Gastrocnemius medialis (tissue), 4 donors: Measurements from ENCODE around the gene CYP4B1. TPM values are rescaled to one million over a fixed set of nuclear protein-coding genes. Genes with fewer than 3 reads are reported as not detected.

Experiments used
- ATAC-seq, 2 donors: fragments of 150-250 bp; one replicate each; pipeline ENCODE4 v1.9.1; 2016
- DNase-seq, 2 donors: peaks; one replicate each; pipeline ENCODE4 v3.0.0-alpha.2; 2019
- H3K27ac ChIP-seq, 4 donors: fragments of 200-600 bp; sonication (generic); 1 replicate in 1 of 4; 2 replicates in 3 of 4; pipeline ENCODE4 v1.5.1; 2016 to 2018; ENCODE audit warnings: mild to moderate bottlenecking in 2 of 4, moderate library complexity in 1 of 4
- H3K27me3 ChIP-seq, 3 donors: fragments of 200-600 bp; sonication (generic) in 2 of 3; 1 replicate in 1 of 3; 2 replicates in 2 of 3; pipeline versions ENCODE4 v1.5.1 to v1.6.0; 2016 to 2019; ENCODE audit warnings: mild to moderate bottlenecking in 1 of 3, moderate library complexity in 1 of 3
- H3K36me3 ChIP-seq, 2 donors: fragments of 200-600 bp; sonication (generic) in 1 of 2; one replicate each; pipeline ENCODE4 v1.5.1; 2017 to 2018
- H3K4me1 ChIP-seq, 2 donors: fragments of 200-600 bp; sonication (generic) in 1 of 2; one replicate each; pipeline ENCODE4 v1.5.1; 2016 to 2017; ENCODE audit warnings: mild to moderate bottlenecking in 2 of 2
- H3K4me3 ChIP-seq, 4 donors: fragments of 200-600 bp; sonication (generic) in 3 of 4; 1 replicate in 1 of 4; 2 replicates in 3 of 4; pipeline ENCODE4 v1.5.1; 2016 to 2019; ENCODE audit warnings: mild to moderate bottlenecking in 2 of 4
- H3K9me3 ChIP-seq, 3 donors: fragments of 200-600 bp; sonication (generic) in 2 of 3; 1 replicate in 1 of 3; 2 replicates in 2 of 3; pipeline ENCODE4 v1.5.1; 2016 to 2019
- CTCF ChIP-seq, 5 experiments: fragments of 450-650 bp in 3 of 5; fragments of 200-600 bp in 2 of 5; sonication (generic) in 2 of 5; IDR thresholded peaks in 4 of 5; conservative IDR thresholded peaks in 1 of 5; 1 replicate in 4 of 5; 2 replicates in 1 of 5; pipeline ENCODE4 v1.5.1; 2016 to 2019; ENCODE audit warnings: antibody characterized with exemption in 5 of 5, mild to moderate bottlenecking in 3 of 5, moderate library complexity in 3 of 5
- POLR2A ChIP-seq, 2 donors: fragments of 450-650 bp; IDR thresholded peaks; one replicate each; pipeline ENCODE4 v1.6.1; 2017; ENCODE audit warnings: antibody characterized with exemption in 2 of 2, mild to moderate bottlenecking in 2 of 2, moderate library complexity in 2 of 2
- in situ Hi-C, 4 donors: fragments of 200-750 bp; cut with MboI; loops; one replicate each; pipeline versions ENCODE4 v1.15.0 to v1.8.0; 2017; ENCODE audit warnings: low sequenced_read_pairs in 4 of 4
- intact Hi-C: fragments of 100-400 bp; cut with DNase I; formaldehyde crosslinking; loops from one replicate; pipeline ENCODE4 v1.15.1; 2023; ENCODE audit warnings: low total_unique reads
- total RNA-seq, 4 donors: library from RNA; depleted of rRNA; stranded (reverse); fragments of >200 nt; gene quantifications; one replicate each; pipeline versions ENCODE4 v1.1.0 to v1.2.3, GENCODE V29; 2016

CYP4B1 gene
- total RNA-seq, 4 donors from 2014 or later, result 57.3 to 97.4 (median 70.0) TPM

- Histone ChIP-seq H3K4me1 (peaks cover 0 to 5% of the 10 kb centered on the region in 2 donors), H3K27ac (no peak overlapping the region), H3K36me3 (no peaks in the 10 kb centered on the region), H3K27me3 (no peaks in the 10 kb centered on the region), H3K4me3 (no peak overlapping the region), H3K9me3 (no peaks in the 10 kb centered on the region)
- no peak for DNase-seq
- in situ Hi-C loops, result no loop called here
- no peak for ATAC-seq
- intact Hi-C loops, result no loop called here
- TF ChIP-seq POLR2A (IDR thresholded peaks at IDR 0.05) (no peak), CTCF (IDR thresholded peaks at IDR 0.05 in 4 of 5, conservative IDR thresholded peaks at IDR 0.05 in 1 of 5) (no peak)
Measured at GRCh38 chr1:46755121-46755520, 43.7 kb upstream of the CYP4B1 start.

DNA sequence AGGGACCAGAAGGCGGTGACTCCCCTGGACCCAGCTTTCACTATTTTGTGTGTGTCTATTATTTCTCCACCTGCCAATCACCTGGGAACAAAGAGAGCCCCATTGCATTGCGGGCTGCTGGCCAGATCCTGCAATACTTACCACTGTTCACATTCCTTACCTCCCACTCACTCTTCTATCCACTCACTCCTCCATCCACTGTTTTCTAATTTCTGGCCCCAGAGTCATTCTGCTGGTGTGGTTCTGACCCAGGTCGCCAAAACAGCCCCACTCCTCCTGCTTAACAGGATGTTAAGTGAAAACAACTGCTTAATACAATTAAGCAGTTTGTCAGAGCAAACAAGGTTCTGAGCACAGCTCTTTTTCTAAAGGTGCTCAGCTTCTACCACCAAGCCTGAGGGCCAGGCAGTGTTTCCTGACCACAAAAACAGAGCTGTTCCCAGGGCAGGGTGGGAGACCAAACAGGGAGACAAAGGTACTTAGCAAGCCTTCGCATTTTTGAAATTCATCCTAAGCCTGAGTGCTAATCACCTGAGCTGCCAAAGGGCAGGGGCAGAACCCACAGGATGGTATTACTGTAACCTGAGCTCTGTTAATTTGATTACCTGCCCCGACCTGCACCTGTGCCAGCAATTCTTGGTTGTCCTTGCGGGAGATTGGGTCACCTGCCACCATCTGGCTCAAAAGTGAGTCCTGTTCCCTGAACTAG lies 41.4 kb upstream of the CYP4B1 start:
- no peak for DNase-seq
- intact Hi-C loops (no loop called here), in situ Hi-C loops (no loop called here)
- Histone ChIP-seq H3K27me3 (no peaks in the 10 kb centered on the region), H3K4me3 (no peak overlapping the region), H3K27ac (no peak overlapping the region), H3K36me3 (no peaks in the 10 kb centered on the region), H3K4me1 (no peaks in the 10 kb centered on the region), H3K9me3 (no peaks in the 10 kb centered on the region)
- no peak for ATAC-seq
- TF ChIP-seq CTCF (IDR thresholded peaks at IDR 0.05 in 4 of 5, conservative IDR thresholded peaks at IDR 0.05 in 1 of 5) (no peak), POLR2A (IDR thresholded peaks at IDR 0.05) (no peak)

DNA sequence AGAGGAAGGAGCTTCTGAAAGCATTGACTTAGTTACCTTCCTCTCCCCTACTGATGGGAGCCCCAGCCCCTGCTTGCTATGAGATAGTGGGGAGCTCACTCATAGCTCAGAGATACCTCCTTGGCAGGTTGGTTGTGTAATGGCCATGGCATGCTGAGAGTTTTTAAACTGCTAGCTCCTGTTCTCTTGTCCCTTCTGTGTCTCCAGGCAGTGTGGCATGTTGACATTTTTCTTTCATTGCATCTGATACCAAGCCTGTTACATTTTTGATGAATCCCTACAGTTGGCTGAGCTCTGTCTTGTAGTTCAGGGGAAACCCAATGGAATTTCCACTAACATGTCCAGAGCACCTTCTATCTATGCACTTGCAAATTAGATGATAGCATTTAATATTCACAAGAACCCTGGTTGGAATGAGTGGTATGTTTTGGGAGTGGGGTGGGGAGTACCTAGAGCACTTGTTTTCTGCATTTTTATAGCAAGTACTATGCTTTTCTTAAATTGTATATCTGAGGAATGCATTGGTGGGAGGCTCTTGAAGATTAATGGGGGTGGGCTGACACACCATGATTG lies 40.8 kb upstream of the CYP4B1 start:
- Histone ChIP-seq H3K27me3 (no peaks in the 10 kb centered on the region), H3K9me3 (no peaks in the 10 kb centered on the region), H3K27ac (no peak overlapping the region), H3K4me3 (no peak overlapping the region), H3K36me3 (no peaks in the 10 kb centered on the region), H3K4me1 (no peaks in the 10 kb centered on the region)
- DNase-seq (no peak), ATAC-seq (no peak)
- intact Hi-C loops (no loop called here), in situ Hi-C loops (no loop called here)
- TF ChIP-seq POLR2A (IDR thresholded peaks at IDR 0.05), result no peak
- TF ChIP-seq CTCF (IDR thresholded peaks at IDR 0.05 in 4 of 5, conservative IDR thresholded peaks at IDR 0.05 in 1 of 5), result no peak

- in situ Hi-C loops, result no loop called here
- ATAC-seq (no peak), DNase-seq (no peak)
- intact Hi-C loops, result no loop called here
- no peak overlapping the region for H3K27ac ChIP-seq
- H3K36me3 ChIP-seq, result no peaks in the 10 kb centered on the region
- H3K27me3 ChIP-seq, result no peaks in the 10 kb centered on the region
- H3K4me1 ChIP-seq, result no peaks in the 10 kb centered on the region
- H3K9me3 ChIP-seq, result no peaks in the 10 kb centered on the region
- H3K4me3 ChIP-seq, result no peak overlapping the region
- no peak for TF ChIP-seq CTCF (IDR thresholded peaks at IDR 0.05 in 4 of 5, conservative IDR thresholded peaks at IDR 0.05 in 1 of 5)
- no peak for TF ChIP-seq POLR2A (IDR thresholded peaks at IDR 0.05)
Measured at GRCh38 chr1:46760558-46761166, 38.2 kb upstream of the CYP4B1 start.
